OCI-LY3 (cell line): Measurements from ENCODE around the gene QKI.

Experiments used
- H2AFZ ChIP-seq: fragments of 200-600, 300-600 bp; shearing (Covaris generic); 2 replicates; pipeline ENCODE4 v1.6.0; 2014; ENCODE audit warnings: antibody characterized with exemption, low read depth, low read length
- H3K27ac ChIP-seq: fragments of 200-600, 300-600 bp; sonication (generic); 2 replicates; pipeline ENCODE4 v1.5.1; 2014; ENCODE audit warnings: mild to moderate bottlenecking, low read length, moderate library complexity, mixed read lengths
- H3K27me3 ChIP-seq: fragments of 200-600, 300-600 bp; sonication (generic); 2 replicates; pipeline ENCODE4 v1.6.1; 2014; ENCODE audit warnings: low read depth, low read length, mixed read lengths
- H3K36me3 ChIP-seq: fragments of 200-600, 300-600 bp; sonication (generic); replicated peaks from 2 replicates; pipeline ENCODE3; 2014; ENCODE audit warnings: low read depth, low read length, mixed read lengths
- H3K4me1 ChIP-seq: fragments of 300-600, 200-600 bp; sonication (generic); 2 replicates; pipeline ENCODE4 v1.6.1; 2014; ENCODE audit warnings: low read length, mixed read lengths
- H3K4me2 ChIP-seq: fragments of 200-600, 300-600 bp; sonication (generic); 2 replicates; pipeline ENCODE4 v1.6.1; 2014; ENCODE audit warnings: low read length, mixed read lengths
- H3K4me3 ChIP-seq: fragments of 300-600, 200-600 bp; sonication (generic); 2 replicates; pipeline ENCODE4 v1.5.1; 2014; ENCODE audit warnings: antibody characterized with exemption, mild to moderate bottlenecking, low read length, moderate library complexity
- H3K79me2 ChIP-seq: fragments of 300-600, 200-600 bp; shearing (Covaris generic); 2 replicates; pipeline ENCODE4 v1.6.1; 2014; ENCODE audit warnings: mild to moderate bottlenecking, low read length, mixed read lengths
- H3K9ac ChIP-seq: fragments of 300-600, 200-600 bp; shearing (Covaris generic); 2 replicates; pipeline ENCODE4 v1.6.0; 2014; ENCODE audit warnings: mild to moderate bottlenecking, low read length, moderate library complexity
- H3K9me3 ChIP-seq: fragments of 200-600, 300-600 bp; shearing (Covaris generic); 2 replicates; pipeline ENCODE4 v1.6.1; 2014; ENCODE audit warnings: low read length, mixed read lengths; ENCODE audit not compliant: insufficient read depth
- H4K20me1 ChIP-seq: fragments of 200-600, 300-600 bp; sonication (generic); 2 replicates; pipeline ENCODE4 v1.6.1; 2016; ENCODE audit warnings: low read length, mixed read lengths; ENCODE audit not compliant: insufficient read depth
- EZH2phosphoT487 ChIP-seq: fragments of 200-600 bp; shearing (Covaris generic); IDR thresholded peaks from 2 replicates; pipeline ENCODE4 v1.6.1; 2018; ENCODE audit warnings: antibody characterized with exemption, mixed run types, low read depth
- TF ChIP-seq, protein P1 (sequence below): fragments of 200-600, 300-600 bp; sonication (generic); IDR thresholded peaks from 2 replicates; pipeline ENCODE4 v1.5.1; 2014; ENCODE audit warnings: antibody characterized with exemption, low read length, low read depth

The QKI gene

DNA sequence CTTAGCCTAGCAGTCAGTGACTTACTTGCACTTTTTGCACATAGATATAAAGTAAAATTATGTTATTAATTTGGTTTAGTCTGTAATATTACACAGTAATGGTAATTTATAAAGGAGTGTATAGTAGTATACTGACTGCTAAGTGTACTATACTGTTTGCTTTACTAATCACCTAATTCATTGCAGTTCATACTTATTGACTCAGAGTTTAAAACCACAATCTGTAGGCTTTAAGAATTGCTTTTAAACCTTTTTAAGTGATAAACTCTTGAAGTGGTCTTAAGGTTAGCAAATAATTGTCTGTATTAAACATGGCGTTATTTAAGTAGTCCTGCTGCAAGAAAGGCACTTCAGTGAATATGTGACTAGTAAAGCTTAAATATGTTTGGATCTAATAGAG, 151.5 kb downstream of the QKI start:
- no peak for TF ChIP-seq EZH2phosphoT487
- TF ChIP-seq, protein P1, sequence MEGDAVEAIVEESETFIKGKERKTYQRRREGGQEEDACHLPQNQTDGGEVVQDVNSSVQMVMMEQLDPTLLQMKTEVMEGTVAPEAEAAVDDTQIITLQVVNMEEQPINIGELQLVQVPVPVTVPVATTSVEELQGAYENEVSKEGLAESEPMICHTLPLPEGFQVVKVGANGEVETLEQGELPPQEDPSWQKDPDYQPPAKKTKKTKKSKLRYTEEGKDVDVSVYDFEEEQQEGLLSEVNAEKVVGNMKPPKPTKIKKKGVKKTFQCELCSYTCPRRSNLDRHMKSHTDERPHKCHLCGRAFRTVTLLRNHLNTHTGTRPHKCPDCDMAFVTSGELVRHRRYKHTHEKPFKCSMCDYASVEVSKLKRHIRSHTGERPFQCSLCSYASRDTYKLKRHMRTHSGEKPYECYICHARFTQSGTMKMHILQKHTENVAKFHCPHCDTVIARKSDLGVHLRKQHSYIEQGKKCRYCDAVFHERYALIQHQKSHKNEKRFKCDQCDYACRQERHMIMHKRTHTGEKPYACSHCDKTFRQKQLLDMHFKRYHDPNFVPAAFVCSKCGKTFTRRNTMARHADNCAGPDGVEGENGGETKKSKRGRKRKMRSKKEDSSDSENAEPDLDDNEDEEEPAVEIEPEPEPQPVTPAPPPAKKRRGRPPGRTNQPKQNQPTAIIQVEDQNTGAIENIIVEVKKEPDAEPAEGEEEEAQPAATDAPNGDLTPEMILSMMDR, result no peak
- H2AFZ ChIP-seq, result no peak overlapping the region

DNA sequence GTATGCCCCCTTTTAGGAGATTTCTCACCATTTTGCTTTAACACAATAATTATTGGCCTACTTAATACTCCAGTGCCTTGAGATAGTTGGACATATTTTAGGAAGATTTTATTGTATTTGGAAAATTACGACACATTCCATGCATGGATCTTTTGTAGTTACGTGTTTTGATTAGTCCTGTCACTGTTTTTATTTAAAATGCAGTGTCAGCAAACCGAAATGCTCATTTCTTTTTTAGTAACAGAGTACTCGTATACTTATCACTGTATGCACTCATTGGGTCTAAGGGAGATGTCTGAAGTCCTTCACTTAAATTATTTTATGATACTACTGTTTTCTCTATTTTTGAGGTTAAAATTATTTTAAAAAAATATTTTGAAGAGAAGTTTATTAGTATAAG, 153.8 kb downstream of the QKI start:
- H3K9me3 ChIP-seq, result no peaks in the 10 kb centered on the region
- no peak overlapping the region for H3K9ac ChIP-seq
- no peak overlapping the region for H3K4me2 ChIP-seq
- no peaks in the 10 kb centered on the region for H3K27me3 ChIP-seq
- H3K4me1 ChIP-seq, result no peaks in the 10 kb centered on the region
- H4K20me1 ChIP-seq, result no peaks in the 10 kb centered on the region
- peaks cover 31% of the 10 kb centered on the region for H3K36me3 ChIP-seq
- no peak for TF ChIP-seq EZH2phosphoT487
- TF ChIP-seq, protein P1, result no peak
- H3K4me3 ChIP-seq, result no peak overlapping the region
- H3K27ac ChIP-seq, result no peak overlapping the region
- no peaks in the 10 kb centered on the region for H3K79me2 ChIP-seq
- H2AFZ ChIP-seq, result no peak overlapping the region

More for the DNA sequence above, 151.5 kb downstream of the QKI start:
- Histone ChIP-seq H3K4me2 (no peak overlapping the region), H3K9me3 (no peaks in the 10 kb centered on the region), H4K20me1 (no peaks in the 10 kb centered on the region), H3K79me2 (peaks cover under 1% of the 10 kb centered on the region; the same call in 1 of the 2 replicates), H3K4me1 (no peaks in the 10 kb centered on the region), H3K36me3 (peaks cover 31% of the 10 kb centered on the region), H3K27ac (no peak overlapping the region), H3K27me3 (no peaks in the 10 kb centered on the region), H3K4me3 (no peak overlapping the region), H3K9ac (no peak overlapping the region)

DNA sequence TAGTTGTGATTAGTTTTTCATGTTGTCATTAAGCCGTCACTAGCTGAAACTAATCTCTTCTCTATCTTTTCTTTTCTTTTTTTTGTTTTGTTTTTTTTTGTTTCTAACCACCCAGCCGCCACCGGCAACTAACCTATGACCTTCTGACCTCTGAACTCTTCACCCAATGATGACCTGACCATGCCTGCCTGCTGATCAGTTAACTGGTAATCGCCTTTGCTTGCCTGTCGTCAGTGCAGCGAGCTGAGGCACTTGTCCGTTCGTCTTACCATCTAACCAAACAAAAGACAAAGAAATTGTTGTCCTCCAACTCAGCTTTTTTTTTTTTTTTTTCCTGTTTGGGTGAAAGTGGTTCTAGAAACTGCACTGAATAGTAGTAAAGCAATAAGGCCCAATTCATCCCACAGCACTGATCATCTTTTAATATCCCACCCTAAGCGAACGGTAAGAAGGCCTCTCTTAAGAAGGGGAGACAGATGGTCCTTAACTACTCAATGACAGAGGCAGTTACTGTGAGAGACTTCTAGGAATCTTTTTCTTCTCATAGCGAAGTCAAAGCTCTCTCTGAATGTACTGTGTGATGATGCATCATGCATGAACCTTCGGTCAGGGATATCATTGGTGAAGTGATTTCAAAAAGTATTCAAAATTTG, 156.2 kb downstream of the QKI start:
- H3K4me2 ChIP-seq, result no peak overlapping the region
- H3K79me2 ChIP-seq, result no peaks in the 10 kb centered on the region
- H3K36me3 ChIP-seq, result peaks cover 15% of the 10 kb centered on the region
- H2AFZ ChIP-seq, result no peak overlapping the region
- H3K9ac ChIP-seq, result no peak overlapping the region
- TF ChIP-seq EZH2phosphoT487, result no peak
- TF ChIP-seq, protein P1, result no peak
- H4K20me1 ChIP-seq, result no peaks in the 10 kb centered on the region
- H3K4me3 ChIP-seq, result no peak overlapping the region
- no peak overlapping the region for H3K27ac ChIP-seq
- H3K27me3 ChIP-seq, result no peaks in the 10 kb centered on the region
- H3K9me3 ChIP-seq, result no peaks in the 10 kb centered on the region
- no peaks in the 10 kb centered on the region for H3K4me1 ChIP-seq

DNA sequence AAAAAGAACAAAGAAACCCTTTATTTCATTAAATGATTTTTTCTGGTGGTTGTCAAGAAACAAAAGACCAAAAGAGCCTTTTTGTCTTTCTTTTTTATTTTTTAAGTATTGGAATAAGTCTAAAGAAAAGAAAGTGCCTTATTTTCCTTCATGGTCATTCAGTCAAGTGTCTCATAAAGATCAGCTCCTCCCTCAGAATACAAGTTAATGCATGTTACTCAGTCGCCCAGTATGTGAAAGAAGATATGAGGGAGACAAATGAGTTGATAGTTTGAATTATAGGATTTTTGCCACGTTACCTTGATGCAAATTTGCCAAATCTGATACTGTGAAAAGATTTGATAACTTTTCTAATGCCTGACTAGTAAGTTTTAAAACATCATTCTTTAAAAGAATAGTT, 157.2 kb downstream of the QKI start:
- Histone ChIP-seq H3K9me3 (no peaks in the 10 kb centered on the region), H3K27ac (no peak overlapping the region), H3K9ac (no peak overlapping the region), H2AFZ (no peak overlapping the region), H3K4me3 (no peak overlapping the region), H3K4me2 (no peak overlapping the region), H3K79me2 (no peaks in the 10 kb centered on the region), H4K20me1 (no peaks in the 10 kb centered on the region), H3K4me1 (no peaks in the 10 kb centered on the region), H3K27me3 (no peaks in the 10 kb centered on the region), H3K36me3 (peaks cover 15% of the 10 kb centered on the region)
- TF ChIP-seq, protein P1, result no peak
- no peak for TF ChIP-seq EZH2phosphoT487
